IgD-negative memory B cell (primary cell): ENCODE measurements around the gene MYO1E. TPM values are rescaled to one million over a fixed set of nuclear protein-coding genes. Genes with fewer than 3 reads are reported as not detected.
"Not testable (repeated sequence)": the region's sequence is repeated elsewhere in the genome, so short reads cannot be mapped to it uniquely, and the experiment has no call there.

Source experiments
- H3K27ac Mint-ChIP-seq, 3 donors: one replicate each; pipeline ENCODE4 v1.8.0; 2020 to 2022; ENCODE audit warnings: mild to moderate bottlenecking in 3 of 3, mixed read lengths in 3 of 3, moderate library complexity in 1 of 3
- H3K27me3 Mint-ChIP-seq: one replicate; pipeline ENCODE4 v1.8.0; 2021; ENCODE audit warnings: mixed read lengths
- H3K36me3 Mint-ChIP-seq: one replicate; pipeline ENCODE4 v1.8.0; 2020; ENCODE audit warnings: mild to moderate bottlenecking, mixed read lengths
- H3K4me1 Mint-ChIP-seq, 3 donors: one replicate each; pipeline ENCODE4 v1.8.0; 2020 to 2022; ENCODE audit warnings: mixed read lengths in 3 of 3, mild to moderate bottlenecking in 1 of 3
- H3K4me3 Mint-ChIP-seq, 4 donors: one replicate each; pipeline ENCODE4 v1.8.0; 2020 to 2022; ENCODE audit warnings: mild to moderate bottlenecking in 4 of 4, mixed read lengths in 4 of 4, moderate library complexity in 3 of 4
- H3K9me3 Mint-ChIP-seq, 3 donors: one replicate each; pipeline ENCODE4 v1.8.0; 2020 to 2021; ENCODE audit warnings: mixed read lengths in 3 of 3, mild to moderate bottlenecking in 1 of 3
- polyA plus RNA-seq: library from polyadenylated mRNA; unstranded; fragments of 300-500 nt; fragmentation: Illumina TruSeq; gene quantifications from one replicate; pipeline ENCODE4 v1.2.3, GENCODE V29; 2021

The MYO1E gene
- polyA plus RNA-seq, 1 donor from 2014 or later, result 27.4 TPM

DNA sequence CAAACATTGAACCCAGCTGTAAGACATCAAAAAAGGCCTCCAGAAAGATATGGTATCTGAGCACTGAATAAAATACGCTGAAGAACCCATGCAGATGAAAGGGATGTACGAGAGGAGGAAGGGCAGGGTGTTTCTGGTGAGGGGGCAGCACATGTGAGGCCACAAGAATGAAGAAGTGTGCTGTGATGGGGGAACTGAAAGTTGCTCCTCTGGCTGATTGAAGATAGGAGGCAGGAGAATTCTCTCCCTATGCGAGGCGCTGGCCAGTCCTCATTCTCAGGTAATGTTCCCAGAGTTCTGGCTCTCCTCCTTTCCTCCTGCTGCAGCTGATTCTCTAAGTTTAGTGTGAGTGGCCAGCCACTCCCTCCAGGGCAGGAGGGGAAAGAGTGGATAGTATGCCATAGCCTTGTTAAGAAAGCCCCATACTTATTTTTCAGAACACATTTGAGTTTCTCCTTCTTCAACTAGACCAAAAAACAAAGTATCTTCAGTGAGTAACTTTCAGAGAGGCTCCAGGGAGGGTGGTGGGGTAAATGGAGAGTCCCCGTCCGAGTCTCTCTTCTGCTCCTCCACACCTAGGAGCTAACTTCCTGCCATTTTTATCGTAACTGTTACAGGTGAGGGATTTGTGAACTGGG, 26.9 kb upstream of the MYO1E start:
- Mint-ChIP-seq H3K4me1 (peaks cover 32 to 39% (median 33%) of the 10 kb centered on the region in 3 donors), H3K4me3 (peak overlapping the region; percentile 15 to 83 (median 72)), H3K27me3 (no peaks in the 10 kb centered on the region), H3K36me3 (no peaks in the 10 kb centered on the region), H3K27ac (peak overlapping the region; percentile 36 to 94 (median 38)), H3K9me3 (no peaks in the 10 kb centered on the region)

DNA sequence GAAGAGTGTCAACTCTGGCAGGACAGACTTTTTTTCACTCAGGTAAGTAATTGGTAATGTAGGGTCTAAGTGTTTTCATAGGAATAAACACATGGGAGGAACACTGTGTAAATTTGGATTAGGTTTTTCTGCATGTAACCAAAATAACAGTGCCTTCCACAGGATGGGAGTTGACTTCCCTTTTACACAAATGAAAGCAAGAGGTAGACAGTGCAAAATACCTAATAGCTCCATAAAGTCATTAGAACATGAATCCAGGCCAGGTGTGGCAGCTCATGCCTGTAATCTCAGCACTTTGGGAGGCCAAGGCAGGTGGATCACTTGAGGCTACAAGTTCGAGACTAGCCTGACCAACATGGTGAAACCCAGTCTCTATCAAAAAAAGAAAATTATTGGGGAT, 25.5 kb upstream of the MYO1E start:
- Mint-ChIP-seq H3K4me1 (peaks cover 32 to 41% (median 37%) of the 10 kb centered on the region in 3 donors), H3K27me3 (no peaks in the 10 kb centered on the region), H3K9me3 (no peaks in the 10 kb centered on the region), H3K36me3 (peaks cover 2% of the 10 kb centered on the region), H3K4me3 (peak overlapping the region in 2 of 4 donors; percentile 10 to 83), H3K27ac (peak overlapping the region in 1 of 3 donors; percentile 59)

GRCh38 chr15:59396679-59397078, 24.0 kb upstream of the MYO1E start:
- Mint-ChIP-seq H3K27me3 (no peaks in the 10 kb centered on the region), H3K36me3 (peaks cover 3% of the 10 kb centered on the region), H3K4me3 (peak overlapping the region in 2 of 4 donors; percentile 50 to 58), H3K4me1 (peaks cover 30 to 43% (median 38%) of the 10 kb centered on the region in 3 donors), H3K27ac (no peak overlapping the region), H3K9me3 (no peaks in the 10 kb centered on the region)

- Mint-ChIP-seq H3K9me3 (no peaks in the 10 kb centered on the region), H3K36me3 (peaks cover 3% of the 10 kb centered on the region), H3K4me1 (peaks cover 26 to 39% (median 35%) of the 10 kb centered on the region in 3 donors), H3K4me3 (peak overlapping the region in 1 of 4 donors; percentile 79), H3K27me3 (no peaks in the 10 kb centered on the region), H3K27ac (no peak overlapping the region)
Observed at GRCh38 chr15:59396211-59396610, 23.5 kb upstream of the MYO1E start.

GRCh38 chr15:59394166-59394661, 21.5 kb upstream of the MYO1E start:
- H3K27ac Mint-ChIP-seq, result no peak overlapping the region
- H3K4me1 Mint-ChIP-seq, result peaks cover 17 to 24% (median 22%) of the 10 kb centered on the region in 3 donors
- peaks cover 0 to 2% (median 0%) of the 10 kb centered on the region in 3 donors for H3K9me3 Mint-ChIP-seq
- H3K27me3 Mint-ChIP-seq, result no peaks in the 10 kb centered on the region
- H3K36me3 Mint-ChIP-seq, result peaks cover 3% of the 10 kb centered on the region
- H3K4me3 Mint-ChIP-seq, result no peak overlapping the region

- Mint-ChIP-seq H3K4me3 (no peak overlapping the region), H3K27me3 (no peaks in the 10 kb centered on the region), H3K4me1 (peaks cover 10 to 16% (median 11%) of the 10 kb centered on the region in 3 donors), H3K9me3 (peaks cover 0 to 2% (median 0%) of the 10 kb centered on the region in 3 donors), H3K27ac (no peak overlapping the region), H3K36me3 (peaks cover 3% of the 10 kb centered on the region)
Observed at GRCh38 chr15:59392299-59392698, 19.6 kb upstream of the MYO1E start.

DNA sequence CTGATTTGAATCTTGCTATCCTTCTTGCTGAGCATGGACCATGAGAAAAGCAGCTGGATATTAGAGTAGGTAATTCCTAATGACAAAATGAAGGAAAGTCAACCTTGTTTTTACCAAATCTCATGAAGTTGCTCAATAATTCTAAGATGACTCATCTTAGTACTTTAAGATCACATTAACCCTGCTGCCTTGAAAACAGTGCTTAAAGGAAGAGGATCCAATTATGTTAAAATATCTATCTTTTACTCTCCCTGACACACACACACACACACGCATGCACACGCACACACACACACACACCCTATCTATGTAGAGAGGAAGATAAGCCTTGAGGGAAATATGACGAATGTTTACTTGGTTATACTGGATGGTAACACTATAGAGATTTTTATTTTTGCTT, 16.0 kb upstream of the MYO1E start:
- peaks cover 1% of the 10 kb centered on the region for H3K36me3 Mint-ChIP-seq
- H3K9me3 Mint-ChIP-seq, result peaks cover 0 to 2% (median 0%) of the 10 kb centered on the region in 3 donors
- H3K4me1 Mint-ChIP-seq, result peaks cover 0 to 9% (median 4%) of the 10 kb centered on the region in 3 donors
- H3K27ac Mint-ChIP-seq, result no peak overlapping the region
- no peak overlapping the region for H3K4me3 Mint-ChIP-seq
- no peaks in the 10 kb centered on the region for H3K27me3 Mint-ChIP-seq

DNA sequence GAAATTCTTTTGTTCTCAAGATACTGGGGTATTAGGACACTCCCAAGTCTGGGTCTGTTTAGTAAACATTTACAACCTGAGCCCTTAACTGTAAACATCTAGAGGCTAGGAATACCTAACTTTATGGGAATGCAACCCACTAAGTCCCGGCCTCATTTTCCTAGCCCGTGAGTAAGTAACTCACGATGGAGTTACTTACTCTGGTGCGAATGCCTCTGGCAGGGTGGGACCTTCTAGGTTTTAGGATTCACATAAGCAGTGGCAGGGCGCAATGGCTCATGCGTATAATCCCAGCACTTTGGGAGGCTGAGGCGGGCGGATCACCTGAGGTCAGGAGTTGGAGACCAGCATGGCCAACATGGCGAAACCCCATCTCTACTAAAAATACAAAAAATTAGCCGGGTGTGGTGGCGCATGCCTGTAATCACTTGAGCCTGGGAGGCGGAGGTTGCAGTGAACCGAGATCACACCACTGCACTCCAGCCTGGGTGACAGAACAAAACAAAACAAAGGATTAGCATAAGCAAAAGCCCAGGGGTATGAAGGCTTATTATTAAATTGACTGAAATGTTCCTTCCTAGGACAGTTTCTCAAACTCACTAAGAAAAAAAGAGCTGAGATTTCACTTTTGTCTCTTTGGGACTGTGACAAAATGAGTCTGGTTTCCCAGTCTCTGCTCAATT, 14.7 kb upstream of the MYO1E start:
- not testable (repeated sequence) for H3K36me3 Mint-ChIP-seq, H3K27ac Mint-ChIP-seq, H3K27me3 Mint-ChIP-seq, H3K4me1 Mint-ChIP-seq, H3K4me3 Mint-ChIP-seq, H3K9me3 Mint-ChIP-seq

DNA sequence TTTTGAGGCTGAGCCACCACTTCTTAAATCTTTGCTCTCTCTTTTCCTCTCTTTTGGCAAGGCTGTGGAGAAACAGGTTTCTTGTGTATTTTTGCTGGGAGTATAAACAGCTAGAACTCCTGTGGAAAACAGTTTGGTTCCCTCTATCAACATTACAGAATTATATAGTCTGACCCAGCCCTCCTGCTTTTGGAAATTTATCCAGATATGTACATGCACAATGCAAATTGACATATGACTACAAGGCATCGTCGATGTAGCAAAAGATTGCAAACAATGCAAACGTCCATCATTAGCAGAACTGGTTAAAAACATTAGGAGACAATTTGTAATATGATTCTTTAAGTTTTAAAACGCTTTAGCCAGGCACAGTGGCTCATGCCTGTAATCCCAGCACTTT, 12.5 kb upstream of the MYO1E start:
- Mint-ChIP-seq H3K4me1 (peaks cover 0 to 6% (median 2%) of the 10 kb centered on the region in 3 donors), H3K4me3 (no peak overlapping the region), H3K9me3 (peaks cover 0 to 2% (median 0%) of the 10 kb centered on the region in 3 donors), H3K27ac (no peak overlapping the region), H3K27me3 (no peaks in the 10 kb centered on the region), H3K36me3 (no peaks in the 10 kb centered on the region)

- H3K27ac Mint-ChIP-seq, result no peak overlapping the region
- peaks cover 0 to 3% (median 2%) of the 10 kb centered on the region in 3 donors for H3K4me1 Mint-ChIP-seq
- H3K27me3 Mint-ChIP-seq, result peaks cover 2% of the 10 kb centered on the region
- H3K9me3 Mint-ChIP-seq, result no peaks in the 10 kb centered on the region
- no peaks in the 10 kb centered on the region for H3K36me3 Mint-ChIP-seq
- H3K4me3 Mint-ChIP-seq, result no peak overlapping the region
Observed at GRCh38 chr15:59384507-59384906, 11.8 kb upstream of the MYO1E start.

- Mint-ChIP-seq H3K4me1 (peaks cover 5 to 10% (median 6%) of the 10 kb centered on the region in 3 donors), H3K9me3 (no peaks in the 10 kb centered on the region), H3K4me3 (no peak overlapping the region), H3K27me3 (peaks cover 2% of the 10 kb centered on the region), H3K36me3 (no peaks in the 10 kb centered on the region), H3K27ac (peak overlapping the region in 2 of 3 donors; percentile 47 to 57)
Observed at GRCh38 chr15:59380902-59381610, 8.4 kb upstream of the MYO1E start.

GRCh38 chr15:59379531-59379930, 6.9 kb upstream of the MYO1E start:
- Mint-ChIP-seq H3K4me3 (no peak overlapping the region), H3K4me1 (peaks cover 3 to 10% (median 5%) of the 10 kb centered on the region in 3 donors), H3K9me3 (no peaks in the 10 kb centered on the region), H3K27me3 (peaks cover 2% of the 10 kb centered on the region), H3K27ac (no peak overlapping the region), H3K36me3 (no peaks in the 10 kb centered on the region)

DNA sequence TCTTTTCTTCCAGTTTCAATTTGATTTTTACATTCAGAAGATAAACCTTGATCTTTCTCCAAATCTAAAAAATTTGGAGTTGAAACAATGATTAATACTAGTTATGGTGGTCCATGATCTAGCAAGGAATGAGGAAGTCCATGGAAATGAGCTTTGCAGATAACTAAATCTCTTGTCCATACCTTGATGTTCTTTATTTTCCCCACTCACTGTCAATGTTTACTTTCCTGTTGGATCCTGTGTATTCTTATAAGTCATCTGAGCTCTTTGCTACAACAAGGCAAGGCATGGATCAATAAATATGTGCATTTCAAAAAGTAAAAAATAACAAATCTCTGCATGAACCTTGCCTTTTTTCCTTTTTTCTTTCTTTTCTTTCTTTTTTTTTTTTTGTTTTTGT, 6.2 kb upstream of the MYO1E start:
- Mint-ChIP-seq H3K27ac (no peak overlapping the region), H3K9me3 (no peaks in the 10 kb centered on the region), H3K36me3 (no peaks in the 10 kb centered on the region), H3K27me3 (peaks cover 2% of the 10 kb centered on the region), H3K4me1 (peaks cover 5 to 17% (median 6%) of the 10 kb centered on the region in 3 donors), H3K4me3 (no peak overlapping the region)

DNA sequence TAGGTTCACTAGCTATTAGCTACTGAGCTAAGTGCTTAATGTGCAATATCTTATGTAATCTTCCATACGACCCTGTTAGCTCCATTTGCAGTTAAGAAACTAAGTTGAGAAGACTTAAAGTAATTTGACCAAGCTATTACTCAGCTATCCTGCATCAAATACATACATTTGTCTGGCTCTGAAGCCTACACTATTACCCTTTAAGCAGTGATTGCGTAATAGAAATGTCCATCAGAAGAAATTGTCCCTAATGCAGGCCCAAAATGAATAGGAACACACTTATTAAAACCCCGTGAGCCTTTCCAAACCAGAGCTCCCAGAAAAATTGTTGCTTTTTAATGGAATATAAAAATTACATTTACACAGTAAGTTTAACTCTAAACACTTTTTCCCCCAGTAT, 5.3 kb upstream of the MYO1E start:
- peaks cover 4% of the 10 kb centered on the region for H3K27me3 Mint-ChIP-seq
- H3K27ac Mint-ChIP-seq, result no peak overlapping the region
- H3K4me1 Mint-ChIP-seq, result peaks cover 6 to 26% (median 8%) of the 10 kb centered on the region in 3 donors
- H3K36me3 Mint-ChIP-seq, result no peaks in the 10 kb centered on the region
- H3K4me3 Mint-ChIP-seq, result peak overlapping the region in 1 of 4 donors; percentile 35
- no peaks in the 10 kb centered on the region for H3K9me3 Mint-ChIP-seq

GRCh38 chr15:59376733-59377132, 4.1 kb upstream of the MYO1E start:
- peaks cover 6 to 31% (median 11%) of the 10 kb centered on the region in 3 donors for H3K4me1 Mint-ChIP-seq
- H3K36me3 Mint-ChIP-seq, result no peaks in the 10 kb centered on the region
- H3K4me3 Mint-ChIP-seq, result peak overlapping the region in 1 of 4 donors; percentile 70
- peak overlapping the region in 1 of 3 donors; percentile 10 for H3K27ac Mint-ChIP-seq
- no peaks in the 10 kb centered on the region for H3K9me3 Mint-ChIP-seq
- H3K27me3 Mint-ChIP-seq, result peaks cover 8% of the 10 kb centered on the region
